NK-92 (cell line): ENCODE results near the gene MYO1C.

ENCODE experiments used
- DNase-seq: peaks from one replicate; lab custom pipeline; 2025; ENCODE audit not compliant: unreplicated experiment; lab: John Stamatoyannopoulos, UW

Gene MYO1C

DNA sequence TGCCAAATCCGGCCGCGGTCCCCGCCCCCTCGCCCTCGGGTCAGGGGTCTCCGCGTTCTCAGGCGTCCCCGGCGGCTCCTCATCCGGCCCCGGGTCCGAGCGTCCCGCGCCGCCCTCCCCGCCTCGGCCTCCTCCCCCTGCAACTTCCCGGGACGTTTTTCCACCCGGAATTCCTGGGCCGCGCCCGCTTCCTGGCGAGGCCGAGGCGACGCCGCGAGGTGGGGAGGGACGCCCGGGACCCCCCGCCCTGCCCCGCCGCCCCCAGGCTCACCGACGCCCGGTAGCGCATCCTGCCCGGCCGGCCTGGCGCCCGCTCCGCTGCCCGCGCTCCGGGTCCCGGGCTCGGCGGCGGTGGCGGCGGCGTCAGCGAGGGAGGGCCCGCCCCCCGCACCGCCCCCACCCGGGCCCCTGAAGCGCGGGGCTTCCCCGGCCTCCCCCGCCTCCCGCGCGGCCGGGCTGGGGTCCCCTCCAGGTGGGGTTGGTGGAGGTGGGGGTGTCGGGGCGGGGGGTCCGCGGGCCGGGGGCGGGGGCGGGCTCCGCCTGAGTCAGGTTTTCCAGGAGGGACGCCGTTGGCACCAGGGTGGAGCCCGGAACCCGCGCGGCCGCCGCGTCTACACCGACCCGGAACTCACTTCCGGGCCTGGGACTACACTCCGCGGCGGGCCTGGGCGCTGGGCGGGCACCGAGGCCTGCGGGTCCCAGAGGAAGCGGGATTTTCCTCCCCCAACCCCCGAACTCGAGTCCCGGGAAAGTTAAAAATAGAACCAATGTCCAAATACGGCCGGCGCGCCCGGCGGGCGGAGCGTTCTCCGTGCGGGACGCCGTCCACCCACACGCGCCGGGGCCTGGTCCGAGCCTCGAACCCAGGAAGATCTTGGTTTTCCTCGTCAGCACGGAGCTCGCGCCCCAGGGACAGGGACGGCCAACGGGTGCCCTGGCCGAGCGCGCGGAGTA, 6.8 kb downstream of the MYO1C start:
- no peak for DNase-seq

DNA sequence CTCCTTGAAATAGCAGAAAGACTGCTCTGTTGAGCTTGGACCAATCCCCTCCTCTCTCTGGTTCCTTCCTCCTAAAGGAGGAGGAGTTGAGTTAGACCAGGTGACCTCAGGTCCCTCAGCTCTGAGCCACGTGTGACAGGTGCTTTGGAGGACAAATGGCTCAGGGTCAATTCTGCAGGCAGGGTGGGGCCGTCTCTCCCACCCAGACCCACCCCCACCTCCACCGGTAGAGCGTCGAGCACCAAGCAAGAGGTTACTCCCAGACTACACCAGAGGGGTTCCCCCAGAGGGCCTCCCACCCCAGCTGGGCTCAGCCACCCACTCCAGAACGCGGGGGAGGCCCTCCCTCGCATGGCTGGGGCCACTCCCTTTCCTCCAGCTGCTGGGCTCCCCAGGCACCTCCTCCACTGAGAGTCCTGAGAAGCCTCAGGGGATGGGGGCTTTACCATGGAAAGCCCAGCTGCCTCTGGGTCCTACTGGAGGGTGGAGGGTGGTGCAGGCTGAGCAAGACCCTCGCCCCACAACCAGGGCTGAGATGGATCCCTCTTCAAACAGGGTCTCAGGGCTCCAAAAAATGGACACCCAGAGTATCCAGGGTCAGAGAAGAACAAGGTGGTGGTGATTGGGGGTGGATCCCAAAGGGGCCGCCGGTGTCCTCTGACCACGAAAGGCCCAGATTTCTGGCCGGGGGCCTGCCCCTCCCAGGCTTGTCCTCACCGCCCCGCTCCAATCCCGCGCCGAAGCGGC, 7.6 kb downstream of the MYO1C start:
- DNase-seq: no peak

DNA sequence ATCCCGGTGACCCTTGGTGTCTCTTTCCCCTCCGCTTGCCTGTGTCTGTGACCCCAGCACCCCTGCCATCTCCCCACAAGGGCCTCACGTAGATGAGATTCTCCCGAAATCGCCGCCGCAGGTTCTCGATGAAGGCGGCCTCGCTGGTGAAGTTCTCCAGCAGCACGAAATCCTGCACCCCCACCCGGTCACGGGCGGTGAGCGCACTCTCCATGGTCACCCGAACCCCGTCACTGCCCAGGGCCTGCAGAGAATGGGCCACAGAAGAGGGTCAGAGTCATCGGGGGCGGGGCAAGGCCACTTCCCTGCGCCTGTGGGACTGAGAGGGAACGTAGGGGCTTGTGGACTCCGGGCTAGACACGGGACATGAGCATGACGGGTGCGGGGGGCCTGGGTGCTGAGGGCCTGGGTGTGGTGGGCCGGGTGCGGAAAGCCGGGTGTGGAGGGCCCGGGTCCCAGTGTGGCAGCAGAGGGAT, 8.4 kb downstream of the MYO1C start:
- no peak for DNase-seq

DNA sequence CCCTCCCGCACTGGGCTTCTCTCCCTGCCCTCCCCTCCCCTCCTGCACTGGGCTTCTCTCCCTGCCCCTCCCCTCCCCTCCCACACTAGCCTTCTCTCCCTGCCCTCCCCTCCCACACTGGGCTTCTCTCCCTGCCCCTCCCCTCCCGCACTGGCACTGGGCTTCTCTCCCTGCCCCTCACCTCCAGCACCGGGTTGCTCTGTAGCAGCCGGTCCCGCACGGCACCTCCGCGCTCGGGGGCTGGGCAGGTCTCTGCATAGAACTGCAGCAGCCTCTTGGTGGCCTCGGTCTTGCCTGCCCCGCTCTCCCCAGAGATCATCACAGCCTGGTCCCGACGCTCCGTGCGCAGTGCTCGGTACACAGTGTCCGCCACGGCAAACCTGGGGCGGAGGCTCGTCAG, 9.8 kb downstream of the MYO1C start:
- DNase-seq: no peak

DNA sequence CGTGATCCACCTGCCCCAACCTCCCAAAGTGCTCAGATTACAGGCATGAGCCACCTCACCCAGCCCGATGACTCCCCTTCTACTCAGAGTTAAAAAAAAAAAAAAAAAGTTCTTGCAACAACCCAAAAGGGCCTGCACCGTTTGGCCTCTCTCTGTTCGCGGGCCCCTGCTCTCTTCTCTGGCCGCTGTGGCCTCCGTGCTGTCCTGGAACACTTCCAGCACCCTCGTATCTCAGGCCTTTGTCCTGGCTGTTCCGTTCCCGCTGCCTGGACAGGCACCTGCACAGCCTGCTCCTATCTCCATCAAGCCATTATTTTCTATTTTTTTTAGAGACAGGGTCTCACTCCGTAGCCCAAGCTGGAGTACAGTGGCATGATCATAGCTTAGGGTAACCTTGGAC, 10.8 kb downstream of the MYO1C start:
- no peak for DNase-seq

DNA sequence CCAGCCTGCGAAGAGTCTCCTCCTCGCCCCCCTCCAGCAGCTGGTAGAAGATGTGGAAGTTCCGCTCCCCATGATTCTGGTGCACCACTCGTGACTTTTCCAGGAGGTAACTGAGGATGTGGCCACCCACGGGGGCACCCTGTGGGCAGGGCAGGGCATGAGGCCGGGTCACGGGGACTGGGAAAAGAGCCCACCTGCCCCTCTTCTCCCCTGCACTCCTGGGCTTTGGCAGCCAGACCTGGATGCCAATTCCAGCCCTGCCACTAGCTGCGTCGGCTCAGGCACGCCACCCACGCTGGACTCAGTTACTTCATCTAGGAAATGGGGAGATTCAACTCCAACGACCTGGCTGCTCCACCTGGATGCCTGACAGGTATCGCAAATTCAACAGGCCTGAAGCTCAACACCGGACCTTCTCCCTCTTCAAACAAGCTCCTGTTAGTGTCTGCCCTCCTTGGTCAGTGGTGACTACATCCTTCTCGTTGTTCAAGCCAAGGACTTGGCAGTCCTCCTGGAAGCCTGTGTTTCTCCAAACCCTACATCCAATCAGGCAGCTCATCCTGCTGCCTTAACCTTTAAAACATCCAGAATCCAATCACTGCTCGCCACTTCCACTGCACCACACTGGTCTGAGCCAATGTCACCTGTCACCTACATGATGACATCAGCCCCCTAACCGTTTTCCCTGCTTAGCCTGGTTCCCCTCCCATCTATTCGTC, 11.6 kb downstream of the MYO1C start:
- no peak for DNase-seq

DNA sequence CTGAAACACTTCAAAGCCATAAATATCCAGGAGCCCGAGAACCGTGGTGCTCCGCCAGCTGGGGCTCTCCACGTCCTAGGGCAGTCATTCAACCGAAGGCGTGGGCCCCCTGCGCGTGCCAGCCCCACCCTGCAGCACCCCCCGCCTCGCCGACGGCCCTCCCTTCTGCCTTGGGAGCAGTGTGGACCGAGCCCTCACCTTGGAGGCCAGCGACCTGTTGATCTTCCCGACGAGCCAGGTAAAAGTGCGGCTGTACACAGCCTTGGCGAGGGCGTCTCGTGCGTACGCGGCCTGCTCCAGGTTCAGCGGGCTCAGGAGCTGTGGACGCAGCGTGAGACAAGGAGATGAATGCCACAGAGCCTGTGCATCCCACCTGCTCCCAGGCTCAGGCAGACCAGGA, 14.1 kb downstream of the MYO1C start:
- no peak for DNase-seq

DNA sequence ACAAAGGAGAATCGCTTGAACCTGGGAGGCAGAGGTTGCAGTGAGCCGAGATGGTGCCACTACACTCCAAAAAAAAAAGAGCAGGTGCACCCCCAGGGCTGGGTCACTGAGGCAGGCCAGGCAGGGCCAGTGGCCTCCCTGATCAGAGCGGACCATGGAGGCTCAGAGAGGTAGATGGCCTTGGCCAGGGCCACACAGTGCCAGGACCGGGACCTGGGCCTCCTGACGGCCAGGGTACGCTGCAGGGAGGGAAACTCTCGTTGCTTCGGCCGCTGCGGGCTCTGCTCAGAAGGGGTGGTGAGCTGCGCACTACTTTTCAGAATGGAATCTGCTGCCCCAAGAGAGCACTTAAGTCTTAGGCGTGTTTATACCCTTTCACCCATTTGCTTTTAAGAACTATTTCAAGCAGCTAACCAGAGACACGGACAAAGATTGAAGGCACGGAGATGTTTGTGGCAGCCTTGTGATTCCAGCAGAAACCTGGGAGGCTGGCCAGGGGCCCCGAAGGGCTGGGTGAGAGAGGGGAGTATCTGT, 17.1 kb downstream of the MYO1C start:
- no peak for DNase-seq

DNA sequence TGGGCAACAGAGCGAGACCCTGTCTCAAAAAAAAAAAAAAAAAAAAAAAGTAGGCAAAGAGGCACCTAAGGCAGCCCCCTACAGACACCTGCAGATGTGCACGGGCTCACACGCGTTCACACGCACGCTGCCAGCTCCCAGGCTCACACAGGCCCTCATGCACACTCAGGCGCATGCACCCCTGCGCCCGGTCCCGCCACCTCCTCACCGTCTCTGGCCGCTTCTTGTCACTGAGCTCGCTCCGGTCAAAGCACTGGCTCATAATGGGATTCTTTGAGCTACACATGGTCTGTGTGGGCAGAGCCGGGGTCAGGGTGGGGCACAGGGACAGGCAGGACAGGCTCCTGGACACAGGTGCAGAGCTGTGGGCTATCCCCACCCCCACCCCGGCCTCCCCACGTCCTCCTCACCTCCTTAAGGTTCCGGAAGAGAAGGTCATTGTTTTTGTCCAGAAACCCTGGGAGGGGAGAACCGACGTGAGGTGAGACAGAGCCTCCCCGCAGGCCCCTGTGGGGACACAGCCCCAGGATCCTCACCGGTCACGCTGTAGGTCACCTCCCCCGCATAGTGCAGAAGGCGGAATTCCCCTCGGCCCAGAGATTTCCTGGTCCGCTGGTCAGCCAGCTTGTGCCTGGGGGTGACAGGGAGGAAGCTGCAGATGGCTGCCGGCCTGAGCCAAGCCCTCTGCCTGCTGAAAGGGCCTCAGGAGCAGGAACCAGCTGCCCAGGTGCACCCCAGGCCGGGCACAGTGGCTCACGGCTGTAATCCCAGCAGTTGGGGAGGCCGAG, 17.9 kb downstream of the MYO1C start:
- no peak for DNase-seq

DNA sequence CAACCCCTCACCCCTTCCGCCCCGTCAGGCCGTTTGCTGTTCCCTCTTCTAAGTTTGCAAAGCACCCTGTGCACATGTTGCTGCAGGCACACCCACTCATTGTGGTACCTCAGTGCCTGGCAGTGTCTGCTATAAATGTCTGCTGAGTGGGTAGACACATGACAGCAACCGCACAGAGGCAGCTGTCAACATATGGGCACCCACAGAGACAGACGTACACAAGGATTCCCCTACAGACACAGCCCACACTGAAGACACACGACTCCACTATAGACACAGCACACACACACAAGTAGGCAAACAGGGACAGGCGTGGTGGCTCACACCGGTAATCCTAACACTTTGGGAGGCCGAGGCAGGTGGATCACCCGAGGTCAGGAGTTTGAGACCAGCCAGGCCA, 18.6 kb downstream of the MYO1C start:
- no peak for DNase-seq

DNA sequence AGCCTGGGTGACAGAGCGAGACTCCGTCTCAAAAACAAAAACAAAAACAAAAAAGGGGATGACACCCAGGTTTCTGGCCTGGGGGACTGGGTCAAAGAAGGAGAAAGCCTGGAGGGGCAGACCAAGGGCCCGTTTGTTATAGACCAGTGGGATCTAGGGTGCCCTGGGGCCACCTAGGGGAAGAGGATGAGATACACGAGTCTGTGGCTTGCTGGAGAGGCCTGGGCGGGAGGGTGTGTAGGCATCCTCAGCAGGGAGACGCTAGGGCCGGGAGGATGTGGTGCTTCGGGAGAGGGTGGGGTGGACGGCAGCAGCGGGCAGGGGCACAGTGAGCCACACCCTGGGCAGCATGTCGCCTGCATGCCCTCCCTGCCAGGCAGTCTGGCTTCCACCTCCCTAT, 19.3 kb downstream of the MYO1C start:
- no peak for DNase-seq

DNA sequence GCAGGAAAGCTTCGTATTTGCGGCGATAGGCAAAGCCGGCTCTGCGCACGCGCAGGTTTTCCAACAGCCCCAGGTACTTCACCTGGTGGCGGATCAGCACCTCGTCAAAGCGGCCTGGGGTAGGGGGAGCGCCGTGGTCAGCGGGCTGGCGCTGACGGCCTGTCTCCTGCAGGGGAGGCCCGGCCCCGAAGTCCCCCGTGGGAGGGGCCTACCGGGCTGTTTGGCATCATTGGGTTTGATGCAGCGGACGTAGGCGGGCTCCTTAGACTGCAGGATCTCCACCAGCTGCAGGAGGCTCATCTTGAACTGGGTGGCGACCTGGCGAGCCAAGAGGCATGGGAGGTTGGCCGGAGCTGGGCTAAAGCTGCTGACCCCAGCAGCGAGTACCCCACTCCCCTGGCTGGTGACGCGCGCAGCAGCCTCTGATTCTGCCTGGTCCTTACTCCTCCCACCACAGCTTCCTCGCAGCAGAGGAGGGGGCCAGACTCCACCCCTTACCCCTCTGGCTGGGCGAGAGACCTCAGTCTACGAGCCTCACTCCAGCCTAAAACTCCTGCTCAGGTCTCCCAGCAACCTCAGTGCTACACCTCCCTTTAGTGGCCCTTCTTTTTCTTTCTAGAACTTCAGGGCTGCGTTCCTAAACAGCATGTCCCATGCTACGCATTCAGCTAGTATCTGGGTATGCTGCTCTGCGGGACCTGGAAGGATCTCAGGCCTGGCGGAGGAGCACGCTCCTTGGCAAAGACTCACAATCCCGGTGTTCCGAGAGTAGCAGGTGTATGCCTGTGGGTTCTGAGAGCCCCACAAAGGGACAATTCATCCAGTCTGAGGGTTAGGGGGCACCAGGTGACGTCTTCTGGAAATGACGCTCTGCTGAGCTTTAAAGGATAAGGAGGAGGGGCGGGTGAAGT, 20.3 kb downstream of the MYO1C start:
- DNase-seq: no peak

DNA sequence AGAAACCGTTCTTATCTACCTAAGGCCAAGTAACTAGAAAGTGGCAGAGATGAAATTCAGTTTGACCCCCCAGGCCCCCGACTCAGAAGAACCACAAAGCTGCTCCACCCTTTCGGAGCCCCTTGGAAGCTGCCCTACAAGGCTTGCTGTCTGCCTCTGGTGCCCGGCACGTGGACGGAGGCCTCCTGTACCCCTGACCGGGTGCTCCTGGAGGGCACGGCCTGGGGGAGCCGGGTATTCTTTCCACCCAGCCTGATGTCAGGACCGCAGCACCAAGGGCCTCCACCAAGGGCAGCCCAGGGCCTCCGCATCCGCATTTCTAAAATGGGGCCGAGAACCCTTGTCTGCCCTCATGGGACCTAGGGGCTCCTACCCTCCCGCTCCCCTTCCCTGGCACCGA, 21.0 kb downstream of the MYO1C start:
- DNase-seq: no peak

DNA sequence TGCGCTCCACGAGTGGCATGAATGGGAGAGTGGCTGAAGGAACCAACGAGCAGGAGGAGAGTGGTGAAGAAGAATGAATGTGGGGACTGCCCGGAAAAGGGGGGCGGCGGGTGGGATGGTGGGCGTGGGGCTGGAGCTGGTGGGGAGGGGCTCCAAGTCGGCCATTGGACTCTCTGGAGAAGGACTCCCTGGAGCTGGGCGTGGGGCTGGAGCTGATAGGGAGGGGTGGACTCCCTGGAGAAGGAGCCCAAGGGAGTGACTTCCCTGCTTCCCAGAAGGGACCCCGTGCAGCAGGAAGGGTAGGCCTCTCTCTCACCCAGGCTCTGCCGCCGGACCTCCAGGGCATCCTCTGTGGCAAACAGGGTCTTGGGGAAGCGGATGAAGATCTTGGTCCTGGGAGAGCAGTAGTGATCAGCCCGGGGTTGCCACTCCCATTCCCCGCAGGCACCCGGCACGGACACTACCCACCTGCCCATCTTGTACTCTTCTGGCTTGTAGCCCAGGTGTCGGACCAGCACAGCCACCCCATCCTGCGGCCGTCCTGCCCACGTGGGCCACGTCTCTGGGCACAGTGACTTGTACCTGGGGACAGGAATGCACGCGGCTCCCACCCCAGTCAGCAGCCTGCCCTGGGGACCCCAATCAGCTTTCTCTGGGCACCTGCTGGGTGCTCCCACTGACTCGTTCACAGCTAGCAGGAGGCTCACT, 21.6 kb downstream of the MYO1C start:
- no peak for DNase-seq

DNA sequence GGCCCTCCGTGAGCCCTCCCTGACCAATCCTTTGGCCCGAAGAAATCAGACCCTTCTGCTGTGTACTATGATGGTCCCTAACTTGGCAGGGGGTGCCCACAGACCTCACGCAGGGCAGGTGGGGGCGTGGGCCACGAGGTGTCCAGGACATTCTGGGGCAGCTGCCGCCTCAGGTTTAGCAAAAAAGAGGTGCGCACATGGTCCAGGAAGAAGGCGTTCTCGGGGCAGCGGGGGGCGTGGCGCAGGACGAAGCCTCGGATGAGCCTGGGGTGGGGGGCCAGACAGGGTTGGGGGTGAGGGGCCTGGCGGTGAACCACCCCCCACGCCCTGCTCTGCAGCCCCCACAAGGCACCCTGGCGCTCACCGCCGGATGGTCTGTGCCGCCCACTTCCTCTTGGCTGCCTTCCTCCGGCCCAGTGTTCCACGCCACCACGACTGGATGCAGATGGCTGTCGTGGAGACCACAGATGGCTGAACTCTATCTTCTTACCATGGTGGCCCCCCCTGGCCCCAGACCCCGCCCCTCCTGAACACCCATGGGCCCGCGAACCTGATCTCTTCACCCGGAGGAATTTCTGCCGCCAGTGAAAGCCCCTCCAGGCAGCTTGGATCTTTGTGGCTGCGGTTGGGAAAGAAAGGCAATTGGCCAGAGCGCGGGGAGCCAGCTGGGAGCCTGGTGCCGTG, 22.3 kb downstream of the MYO1C start:
- no peak for DNase-seq

DNA sequence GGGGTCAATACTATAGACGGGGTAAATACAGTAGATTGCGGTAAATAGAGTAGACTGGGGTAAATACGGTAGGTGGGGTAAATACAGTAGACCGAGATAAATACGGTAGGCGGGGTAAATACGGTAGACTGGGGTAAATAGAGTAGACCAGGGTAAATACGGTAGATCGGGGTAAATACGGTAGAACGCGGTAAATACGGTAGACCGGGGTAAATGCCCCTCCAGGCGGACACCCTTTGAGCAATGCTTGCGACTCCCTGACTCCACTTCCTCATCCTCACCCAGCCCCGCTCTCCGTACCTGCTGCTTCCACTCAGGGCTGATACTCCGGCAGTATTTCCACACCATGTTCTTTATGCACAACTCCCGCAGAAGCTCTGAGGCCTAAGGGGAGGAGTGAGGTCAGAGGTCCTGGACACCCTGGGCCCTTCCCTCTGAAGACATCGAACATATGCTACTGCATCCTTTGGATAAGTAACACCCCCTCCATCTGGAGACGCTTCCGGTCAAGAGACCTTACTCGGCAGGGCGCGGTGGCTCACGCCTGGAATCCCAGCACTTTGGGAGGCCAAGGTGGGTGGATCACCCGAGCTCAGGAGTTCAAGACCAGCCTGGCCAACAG, 23.1 kb downstream of the MYO1C start:
- no peak for DNase-seq

DNA sequence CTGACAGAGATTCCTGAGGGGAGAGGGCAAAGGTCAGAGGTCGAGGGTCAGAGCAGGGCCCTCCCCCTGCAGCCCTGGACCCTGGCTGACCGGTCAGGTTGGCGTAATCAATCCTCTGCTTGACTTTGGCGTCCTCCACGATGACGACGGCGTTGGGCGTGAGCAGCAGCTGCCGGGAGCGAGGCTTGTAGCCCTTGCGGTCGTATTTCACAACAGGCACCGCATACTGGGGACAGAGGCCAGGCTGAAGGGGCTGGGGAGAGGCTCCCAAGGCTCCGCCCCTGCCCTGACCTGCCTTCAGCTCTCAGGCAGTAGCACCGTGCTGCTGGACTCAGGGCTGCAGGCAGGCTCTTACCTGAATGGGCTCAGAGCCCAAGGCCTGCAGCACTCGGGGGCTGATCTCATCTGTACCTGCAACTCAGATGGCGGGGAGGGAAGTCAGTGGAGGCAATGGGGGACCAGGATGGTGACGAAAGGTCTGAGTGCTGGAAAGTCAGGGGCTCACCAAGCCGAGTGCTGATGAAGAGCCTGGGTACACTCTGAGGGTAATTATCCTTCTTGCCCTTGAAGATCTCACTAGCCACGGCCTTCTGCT, 24.5 kb downstream of the MYO1C start:
- no peak for DNase-seq
